ENCODE measurements around the gene CCSER1. TPM values are rescaled to one million over a fixed set of nuclear protein-coding genes. Genes with fewer than 3 reads are reported as not detected.

The CCSER1 gene
- total and polyA plus RNA-seq, 4 donors, result 3.5 to 66.1 (median 14.5) TPM

DNA sequence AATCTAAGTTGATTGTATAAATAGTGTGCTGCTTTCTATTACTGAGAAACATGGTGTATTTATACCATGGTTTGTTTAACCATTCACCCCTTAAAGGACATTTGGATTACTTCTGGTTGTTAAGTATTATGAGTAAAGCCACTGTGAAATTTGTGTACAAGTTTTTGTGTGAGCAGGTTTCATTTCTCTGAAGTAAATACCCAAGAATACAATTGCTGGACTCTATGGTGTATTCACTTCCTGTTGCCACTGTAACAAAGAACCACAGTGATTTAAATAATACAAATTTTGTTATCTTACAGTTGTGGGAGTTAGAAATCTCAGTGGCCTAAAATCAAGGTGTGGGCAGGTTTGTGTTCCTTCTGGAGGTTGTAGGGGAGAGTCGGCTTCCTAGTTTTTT is 869.6 kb downstream of the CCSER1 start:
- no peaks in the 10 kb centered on the region for H3K9me3 ChIP-seq (ENCODE audit: control insufficient read depth, insufficient read depth, low read length)
- H3K4me1 ChIP-seq (ENCODE audit: control insufficient read depth, insufficient read depth, low read length), result no peaks in the 10 kb centered on the region
- WGBS (ENCODE audit: insufficient coverage), result no CpG with 5 or more reads among the region's 1 CpG
- H3K27ac ChIP-seq (ENCODE audit: low read depth, low read length), result no peak overlapping the region
- no peak for DNase-seq (ENCODE audit: low read depth in 4 of 6, low spot score in 6 of 6)
- no peaks in the 10 kb centered on the region for H3K36me3 ChIP-seq (ENCODE audit: control insufficient read depth, insufficient read depth, low read length)
- H3K4me3 ChIP-seq (ENCODE audit: low read depth, low read length), result no peak overlapping the region
- H3K27me3 ChIP-seq (ENCODE audit: control insufficient read depth, insufficient read depth, low read length), result no peaks in the 10 kb centered on the region

DNA sequence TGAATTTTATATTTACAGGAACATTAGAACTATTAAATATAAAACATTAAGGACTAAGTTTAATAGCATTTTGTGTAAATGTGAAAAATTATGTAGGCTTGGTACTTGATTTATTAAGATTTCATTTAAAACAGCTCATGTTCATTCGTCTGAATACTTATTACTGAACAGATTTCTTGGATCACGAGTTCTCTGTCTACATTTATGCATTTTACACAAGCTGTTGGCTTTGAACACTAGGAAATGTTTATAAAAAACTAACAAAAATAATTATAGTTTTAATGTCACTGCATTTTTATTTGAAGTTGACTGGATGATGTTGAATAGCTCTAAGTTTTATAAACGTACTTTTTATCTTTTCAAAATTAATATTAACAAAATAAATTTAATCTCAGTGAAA is 888.7 kb downstream of the CCSER1 start:
- Histone ChIP-seq H3K4me3 (ENCODE audit: low read depth, low read length) (no peak overlapping the region), H3K27me3 (ENCODE audit: control insufficient read depth, insufficient read depth, low read length) (no peaks in the 10 kb centered on the region), H3K4me1 (ENCODE audit: control insufficient read depth, insufficient read depth, low read length) (no peaks in the 10 kb centered on the region), H3K36me3 (ENCODE audit: control insufficient read depth, insufficient read depth, low read length) (no peaks in the 10 kb centered on the region), H3K27ac (ENCODE audit: low read depth, low read length) (no peak overlapping the region), H3K9me3 (ENCODE audit: control insufficient read depth, insufficient read depth, low read length) (no peaks in the 10 kb centered on the region)
- peak in 1 of 6 donors; percentile 26 for DNase-seq (ENCODE audit: low read depth in 4 of 6, low spot score in 6 of 6)
- no CpG with 5 or more reads among the region's 3 CpGs for WGBS (ENCODE audit: insufficient coverage)

DNA sequence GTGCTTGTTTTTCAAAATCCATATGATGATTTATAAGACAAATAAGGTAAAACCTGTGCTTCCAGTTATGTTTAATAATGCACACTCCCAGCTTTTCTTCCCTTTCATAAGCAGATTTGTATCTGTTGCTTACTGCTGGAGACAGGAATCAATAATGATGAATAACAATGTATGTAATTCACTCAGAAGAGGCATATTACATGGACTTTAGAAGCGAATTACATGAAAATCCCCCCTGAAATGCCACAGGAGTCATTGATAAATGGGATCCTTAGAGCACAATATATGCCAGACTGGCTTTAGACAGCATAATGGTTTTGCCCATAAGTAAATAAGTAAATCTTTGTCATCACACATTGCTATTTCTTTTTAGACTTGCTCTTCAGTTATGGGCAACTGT is 892.3 kb downstream of the CCSER1 start:
- no peaks in the 10 kb centered on the region for H3K4me1 ChIP-seq (ENCODE audit: control insufficient read depth, insufficient read depth, low read length)
- no peak overlapping the region for H3K4me3 ChIP-seq (ENCODE audit: low read depth, low read length)
- H3K27me3 ChIP-seq (ENCODE audit: control insufficient read depth, insufficient read depth, low read length), result no peaks in the 10 kb centered on the region
- no peak overlapping the region for H3K27ac ChIP-seq (ENCODE audit: low read depth, low read length)
- no CpG with 5 or more reads among the region's 1 CpG for WGBS (ENCODE audit: insufficient coverage)
- no peaks in the 10 kb centered on the region for H3K9me3 ChIP-seq (ENCODE audit: control insufficient read depth, insufficient read depth, low read length)
- DNase-seq (ENCODE audit: low read depth in 4 of 6, low spot score in 6 of 6), result no peak
- no peaks in the 10 kb centered on the region for H3K36me3 ChIP-seq (ENCODE audit: control insufficient read depth, insufficient read depth, low read length)

DNA sequence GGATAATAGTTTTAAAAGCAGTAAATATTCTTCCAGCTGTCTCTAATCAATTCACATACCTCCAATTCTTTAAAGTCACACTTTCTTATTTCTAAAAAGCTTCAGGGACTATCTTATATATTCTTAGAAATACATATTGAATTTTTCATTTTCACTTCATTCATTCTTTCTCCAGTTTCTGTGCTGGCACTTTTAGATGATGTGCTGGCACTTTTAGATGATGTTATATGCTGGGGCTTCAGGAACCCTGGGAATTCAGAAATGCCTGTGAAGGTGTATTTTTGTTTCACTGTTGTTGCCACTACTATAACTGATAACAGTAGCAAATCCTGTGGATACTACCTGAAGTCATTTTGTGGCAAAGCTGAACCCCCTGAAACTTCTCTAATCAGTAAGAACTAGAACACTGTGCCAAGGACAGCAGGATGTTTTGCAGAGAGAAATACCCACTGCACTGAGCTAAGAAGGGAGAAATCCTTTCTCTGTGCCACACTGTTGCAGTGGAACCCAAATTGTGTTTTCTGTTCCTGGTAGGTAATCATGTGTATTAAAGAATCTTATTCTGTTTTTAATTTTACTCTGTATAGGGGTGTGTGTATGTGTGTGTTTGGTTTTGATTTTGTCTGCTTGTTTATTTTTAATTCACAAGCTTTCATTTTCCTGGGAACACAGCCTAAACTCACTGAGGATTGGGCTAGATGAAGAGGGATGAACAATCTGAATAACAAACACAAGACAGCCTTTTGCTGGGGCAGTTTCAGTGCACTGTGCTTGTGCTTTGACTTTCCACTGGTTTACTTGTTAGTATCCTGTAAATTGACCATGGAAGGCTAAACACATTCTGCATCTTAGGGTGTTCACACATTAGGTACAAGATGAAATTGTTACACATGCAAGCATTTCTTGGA is 898.3 kb downstream of the CCSER1 start:
- Histone ChIP-seq H3K4me1 (ENCODE audit: control insufficient read depth, insufficient read depth, low read length) (no peaks in the 10 kb centered on the region), H3K27me3 (ENCODE audit: control insufficient read depth, insufficient read depth, low read length) (no peaks in the 10 kb centered on the region), H3K27ac (ENCODE audit: low read depth, low read length) (no peak overlapping the region), H3K36me3 (ENCODE audit: control insufficient read depth, insufficient read depth, low read length) (no peaks in the 10 kb centered on the region), H3K9me3 (ENCODE audit: control insufficient read depth, insufficient read depth, low read length) (no peaks in the 10 kb centered on the region), H3K4me3 (ENCODE audit: low read depth, low read length) (no peak overlapping the region)
- peak in 1 of 6 donors; percentile 14 for DNase-seq (ENCODE audit: low read depth in 4 of 6, low spot score in 6 of 6)

DNA sequence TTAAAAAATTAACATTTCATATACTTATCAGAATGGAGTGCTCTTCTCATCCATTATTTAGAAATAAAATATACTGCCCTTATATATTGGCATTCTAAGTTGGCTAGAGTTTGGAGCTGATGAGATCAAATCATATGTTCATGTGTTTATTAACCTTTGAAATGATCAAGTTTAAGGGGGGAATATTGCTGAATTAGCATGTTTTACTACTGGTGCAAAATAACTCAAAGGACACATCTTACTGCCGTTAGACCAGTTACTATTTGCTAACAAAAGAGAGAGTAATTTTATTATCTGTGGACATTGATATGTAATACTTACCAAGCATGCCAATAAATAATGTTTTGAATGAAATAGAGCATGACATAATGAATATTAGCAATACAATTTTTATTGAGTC is 901.0 kb downstream of the CCSER1 start:
- no CpG with 5 or more reads among the region's 1 CpG for WGBS (ENCODE audit: insufficient coverage)
- no peak for DNase-seq (ENCODE audit: low read depth in 4 of 6, low spot score in 6 of 6)
- Histone ChIP-seq H3K27ac (ENCODE audit: low read depth, low read length) (no peak overlapping the region), H3K4me1 (ENCODE audit: control insufficient read depth, insufficient read depth, low read length) (no peaks in the 10 kb centered on the region), H3K4me3 (ENCODE audit: low read depth, low read length) (no peak overlapping the region), H3K27me3 (ENCODE audit: control insufficient read depth, insufficient read depth, low read length) (no peaks in the 10 kb centered on the region), H3K36me3 (ENCODE audit: control insufficient read depth, insufficient read depth, low read length) (no peaks in the 10 kb centered on the region), H3K9me3 (ENCODE audit: control insufficient read depth, insufficient read depth, low read length) (no peaks in the 10 kb centered on the region)

DNA sequence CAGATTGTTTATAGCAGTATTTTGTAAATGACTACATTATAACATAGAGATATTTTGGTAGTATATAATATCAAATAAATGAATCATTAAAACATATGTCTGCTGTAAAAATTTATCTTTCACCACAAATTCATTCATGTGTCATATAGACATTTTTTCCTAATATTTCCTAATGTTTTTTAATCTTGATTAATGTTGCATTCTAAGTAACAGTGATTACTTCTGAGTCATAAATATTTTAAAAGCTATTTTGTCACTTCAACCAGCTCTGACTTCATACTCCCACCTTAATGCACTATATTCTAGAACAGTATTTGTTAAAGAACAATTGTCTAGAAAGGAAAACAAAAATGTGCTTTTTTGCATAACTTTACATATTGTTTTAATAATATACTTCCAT is 904.6 kb downstream of the CCSER1 start:
- Histone ChIP-seq H3K4me1 (ENCODE audit: control insufficient read depth, insufficient read depth, low read length) (no peaks in the 10 kb centered on the region), H3K4me3 (ENCODE audit: low read depth, low read length) (no peak overlapping the region), H3K36me3 (ENCODE audit: control insufficient read depth, insufficient read depth, low read length) (no peaks in the 10 kb centered on the region), H3K27me3 (ENCODE audit: control insufficient read depth, insufficient read depth, low read length) (no peaks in the 10 kb centered on the region), H3K9me3 (ENCODE audit: control insufficient read depth, insufficient read depth, low read length) (no peaks in the 10 kb centered on the region), H3K27ac (ENCODE audit: low read depth, low read length) (no peak overlapping the region)
- no peak for DNase-seq (ENCODE audit: low read depth in 4 of 6, low spot score in 6 of 6)

DNA sequence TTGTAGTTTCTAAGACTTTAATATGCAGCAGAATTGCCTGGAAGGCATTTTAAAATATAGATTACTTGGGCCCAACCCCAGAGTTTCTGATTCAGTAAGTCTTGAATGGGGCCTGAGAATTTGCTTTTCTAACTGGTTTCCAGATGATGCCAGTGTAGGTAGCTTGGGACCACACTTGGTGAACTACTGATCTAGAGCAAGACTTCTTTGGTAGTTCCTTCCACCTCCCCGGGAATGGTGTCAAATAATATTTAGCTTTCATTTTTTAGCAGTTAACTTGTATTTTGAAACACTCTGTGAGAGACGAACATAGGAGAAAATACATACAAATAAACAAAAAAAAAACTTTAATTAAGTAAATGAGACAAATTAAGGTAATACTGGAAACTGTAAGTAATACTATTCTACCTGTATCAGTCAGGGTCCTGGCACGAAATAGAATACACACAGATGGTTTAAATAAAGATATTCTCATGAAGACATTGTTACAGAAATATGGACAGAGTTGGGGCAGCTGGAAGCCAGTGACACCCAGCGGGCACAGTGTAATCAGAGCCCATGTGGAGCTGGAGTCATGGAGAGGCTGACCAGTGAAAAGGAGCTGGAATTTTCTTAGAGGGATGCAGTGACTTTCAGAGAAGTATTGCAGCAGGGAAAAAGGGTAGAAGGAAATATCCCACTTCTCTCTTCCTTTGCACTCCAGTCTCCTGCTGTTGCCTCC is 905.7 kb downstream of the CCSER1 start:
- Histone ChIP-seq H3K4me1 (ENCODE audit: control insufficient read depth, insufficient read depth, low read length) (no peaks in the 10 kb centered on the region), H3K36me3 (ENCODE audit: control insufficient read depth, insufficient read depth, low read length) (no peaks in the 10 kb centered on the region), H3K27ac (ENCODE audit: low read depth, low read length) (no peak overlapping the region), H3K27me3 (ENCODE audit: control insufficient read depth, insufficient read depth, low read length) (no peaks in the 10 kb centered on the region), H3K9me3 (ENCODE audit: control insufficient read depth, insufficient read depth, low read length) (no peaks in the 10 kb centered on the region), H3K4me3 (ENCODE audit: low read depth, low read length) (no peak overlapping the region)
- 78% methylated on average over 1 of the region's 4 CpGs for WGBS (ENCODE audit: insufficient coverage)
- DNase-seq (ENCODE audit: low read depth in 4 of 6, low spot score in 6 of 6), result no peak

DNA sequence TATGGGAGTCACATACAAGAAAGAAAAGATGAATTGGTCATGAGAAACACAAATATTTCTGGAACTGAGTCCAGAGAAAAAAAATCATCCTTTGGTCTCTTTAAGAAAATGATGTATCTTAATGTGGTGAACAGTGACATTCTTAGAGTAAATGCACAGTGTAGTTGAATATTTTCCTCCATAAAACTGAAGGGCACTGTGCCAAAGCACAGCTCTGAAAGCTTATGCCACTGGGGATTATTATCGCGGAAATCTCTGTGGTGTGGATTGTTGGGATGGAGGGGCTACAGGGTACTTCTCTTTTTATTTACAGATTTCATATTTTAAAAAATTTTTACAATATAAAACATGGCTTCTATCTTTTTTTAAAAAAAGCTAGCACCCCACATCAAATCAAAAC is 908.1 kb downstream of the CCSER1 start:
- peak in 1 of 6 donors; percentile 10 for DNase-seq (ENCODE audit: low read depth in 4 of 6, low spot score in 6 of 6)
- no peaks in the 10 kb centered on the region for H3K4me1 ChIP-seq (ENCODE audit: control insufficient read depth, insufficient read depth, low read length)
- H3K36me3 ChIP-seq (ENCODE audit: control insufficient read depth, insufficient read depth, low read length), result no peaks in the 10 kb centered on the region
- H3K27ac ChIP-seq (ENCODE audit: low read depth, low read length), result no peak overlapping the region
- no peaks in the 10 kb centered on the region for H3K9me3 ChIP-seq (ENCODE audit: control insufficient read depth, insufficient read depth, low read length)
- no peaks in the 10 kb centered on the region for H3K27me3 ChIP-seq (ENCODE audit: control insufficient read depth, insufficient read depth, low read length)
- H3K4me3 ChIP-seq (ENCODE audit: low read depth, low read length), result no peak overlapping the region
- WGBS (ENCODE audit: insufficient coverage), result no CpG with 5 or more reads among the region's 2 CpGs

DNA sequence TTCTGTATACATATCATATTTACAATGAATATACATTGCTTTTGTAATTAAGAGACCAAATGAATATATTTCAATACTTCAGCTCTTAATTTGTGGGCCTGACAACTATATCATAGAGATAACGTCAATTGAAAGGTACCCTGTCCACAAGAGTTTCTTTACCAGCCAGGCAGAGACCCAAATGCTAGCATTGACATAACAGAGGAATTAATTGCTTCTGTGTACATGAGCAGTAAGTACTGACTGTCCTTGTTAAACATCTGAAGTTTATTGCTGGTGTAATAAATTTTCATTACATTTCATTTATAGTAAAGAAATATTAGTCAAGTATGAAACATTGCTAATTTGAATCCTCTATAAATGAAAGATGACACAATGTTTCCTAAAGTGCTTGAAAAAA is 910.8 kb downstream of the CCSER1 start:
- no CpG with 5 or more reads among the region's 1 CpG for WGBS (ENCODE audit: insufficient coverage)
- Histone ChIP-seq H3K9me3 (ENCODE audit: control insufficient read depth, insufficient read depth, low read length) (no peaks in the 10 kb centered on the region), H3K36me3 (ENCODE audit: control insufficient read depth, insufficient read depth, low read length) (no peaks in the 10 kb centered on the region), H3K4me1 (ENCODE audit: control insufficient read depth, insufficient read depth, low read length) (no peaks in the 10 kb centered on the region), H3K27ac (ENCODE audit: low read depth, low read length) (no peak overlapping the region), H3K27me3 (ENCODE audit: control insufficient read depth, insufficient read depth, low read length) (no peaks in the 10 kb centered on the region), H3K4me3 (ENCODE audit: low read depth, low read length) (no peak overlapping the region)
- DNase-seq (ENCODE audit: low read depth in 4 of 6, low spot score in 6 of 6), result no peak

DNA sequence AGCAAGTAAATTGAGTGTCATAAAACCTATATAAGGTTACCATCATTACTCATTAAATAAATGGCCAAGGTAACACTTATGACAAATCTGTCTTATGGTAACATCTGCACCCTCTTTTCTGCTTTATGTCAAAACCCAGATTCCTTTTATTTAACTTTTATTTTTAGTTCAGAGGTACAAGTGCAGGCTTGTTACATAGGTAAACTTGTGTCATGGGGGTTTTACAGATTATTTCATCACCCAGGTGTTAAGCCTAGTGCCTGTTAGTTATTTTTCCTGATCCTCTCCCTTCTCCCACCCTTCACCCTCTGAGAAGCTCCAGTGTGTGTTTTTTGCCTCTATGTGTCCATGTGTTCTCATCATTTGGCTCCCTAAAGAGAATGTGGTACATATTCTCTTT is 930.7 kb downstream of the CCSER1 start:
- no peak overlapping the region for H3K4me3 ChIP-seq (ENCODE audit: low read depth, low read length)
- no peak for DNase-seq (ENCODE audit: low read depth in 4 of 6, low spot score in 6 of 6)

More for the DNA sequence above, 930.7 kb downstream of the CCSER1 start:
- H3K4me1 ChIP-seq (ENCODE audit: control insufficient read depth, insufficient read depth, low read length), result no peaks in the 10 kb centered on the region
- no peaks in the 10 kb centered on the region for H3K27me3 ChIP-seq (ENCODE audit: control insufficient read depth, insufficient read depth, low read length)
- H3K27ac ChIP-seq (ENCODE audit: low read depth, low read length), result no peak overlapping the region
- H3K36me3 ChIP-seq (ENCODE audit: control insufficient read depth, insufficient read depth, low read length), result no peaks in the 10 kb centered on the region
- no peaks in the 10 kb centered on the region for H3K9me3 ChIP-seq (ENCODE audit: control insufficient read depth, insufficient read depth, low read length)

Data from spinal cord (tissue), 10 donors.